Measurements from ENCODE around the gene UVRAG. TPM values are rescaled to one million over a fixed set of nuclear protein-coding genes. Genes with fewer than 3 reads are reported as not detected.

Gene UVRAG
- total RNA-seq, 1 experiment from 2014 or later = 29.5 TPM

- Histone ChIP-seq H3K4me1 (ENCODE audit: control insufficient read depth, insufficient read depth, low read length) (0 out of 2 replicates have a peak, but pooled peaks cover 4% of the 10 kb centered on the region), H3K9me3 (ENCODE audit: control insufficient read depth, insufficient read depth, low read depth, low read length) (no peaks in the 10 kb centered on the region), H3K27ac (ENCODE audit: low read length) (no peak overlapping the region), H3K27me3 (ENCODE audit: control insufficient read depth, insufficient read depth, low read length) (no peaks in the 10 kb centered on the region), H3K36me3 (ENCODE audit: control insufficient read depth, insufficient read depth, low read length) (no peaks in the 10 kb centered on the region), H3K4me3 (ENCODE audit: low read depth in 2 of 2, low read length in 2 of 2) (no peak overlapping the region)
- ChIA-PET POLR2A (no interaction called here), CTCF (no interaction called here)
- no peak for ATAC-seq
- in situ Hi-C loops (cut with HindIII; ENCODE audit: low pct_unique_long_range_greater_than_20kb, low sequenced_read_pairs) (no loop called here), intact Hi-C loops (cut with micrococcal nuclease; ENCODE audit: unreplicated experiment) (no loop called here)
- DNase-seq (ENCODE audit: low read depth, low spot score) = no peak
- TF ChIP-seq TCF7L2 (IDR thresholded peaks at IDR 0.05; ENCODE audit: low read depth, low read length) = no peak
- no peak for TF ChIP-seq POLR2AphosphoS5 (IDR thresholded peaks at IDR 0.05; ENCODE audit: low read depth, low read length)
- TF ChIP-seq SIN3A (IDR thresholded peaks at IDR 0.05; ENCODE audit: borderline replicate concordance, insufficient read depth, low read depth, low read length) = no peak
- TF ChIP-seq, protein P1, sequence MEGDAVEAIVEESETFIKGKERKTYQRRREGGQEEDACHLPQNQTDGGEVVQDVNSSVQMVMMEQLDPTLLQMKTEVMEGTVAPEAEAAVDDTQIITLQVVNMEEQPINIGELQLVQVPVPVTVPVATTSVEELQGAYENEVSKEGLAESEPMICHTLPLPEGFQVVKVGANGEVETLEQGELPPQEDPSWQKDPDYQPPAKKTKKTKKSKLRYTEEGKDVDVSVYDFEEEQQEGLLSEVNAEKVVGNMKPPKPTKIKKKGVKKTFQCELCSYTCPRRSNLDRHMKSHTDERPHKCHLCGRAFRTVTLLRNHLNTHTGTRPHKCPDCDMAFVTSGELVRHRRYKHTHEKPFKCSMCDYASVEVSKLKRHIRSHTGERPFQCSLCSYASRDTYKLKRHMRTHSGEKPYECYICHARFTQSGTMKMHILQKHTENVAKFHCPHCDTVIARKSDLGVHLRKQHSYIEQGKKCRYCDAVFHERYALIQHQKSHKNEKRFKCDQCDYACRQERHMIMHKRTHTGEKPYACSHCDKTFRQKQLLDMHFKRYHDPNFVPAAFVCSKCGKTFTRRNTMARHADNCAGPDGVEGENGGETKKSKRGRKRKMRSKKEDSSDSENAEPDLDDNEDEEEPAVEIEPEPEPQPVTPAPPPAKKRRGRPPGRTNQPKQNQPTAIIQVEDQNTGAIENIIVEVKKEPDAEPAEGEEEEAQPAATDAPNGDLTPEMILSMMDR (IDR thresholded peaks at IDR 0.05) = no peak
- TF ChIP-seq, protein P2, sequence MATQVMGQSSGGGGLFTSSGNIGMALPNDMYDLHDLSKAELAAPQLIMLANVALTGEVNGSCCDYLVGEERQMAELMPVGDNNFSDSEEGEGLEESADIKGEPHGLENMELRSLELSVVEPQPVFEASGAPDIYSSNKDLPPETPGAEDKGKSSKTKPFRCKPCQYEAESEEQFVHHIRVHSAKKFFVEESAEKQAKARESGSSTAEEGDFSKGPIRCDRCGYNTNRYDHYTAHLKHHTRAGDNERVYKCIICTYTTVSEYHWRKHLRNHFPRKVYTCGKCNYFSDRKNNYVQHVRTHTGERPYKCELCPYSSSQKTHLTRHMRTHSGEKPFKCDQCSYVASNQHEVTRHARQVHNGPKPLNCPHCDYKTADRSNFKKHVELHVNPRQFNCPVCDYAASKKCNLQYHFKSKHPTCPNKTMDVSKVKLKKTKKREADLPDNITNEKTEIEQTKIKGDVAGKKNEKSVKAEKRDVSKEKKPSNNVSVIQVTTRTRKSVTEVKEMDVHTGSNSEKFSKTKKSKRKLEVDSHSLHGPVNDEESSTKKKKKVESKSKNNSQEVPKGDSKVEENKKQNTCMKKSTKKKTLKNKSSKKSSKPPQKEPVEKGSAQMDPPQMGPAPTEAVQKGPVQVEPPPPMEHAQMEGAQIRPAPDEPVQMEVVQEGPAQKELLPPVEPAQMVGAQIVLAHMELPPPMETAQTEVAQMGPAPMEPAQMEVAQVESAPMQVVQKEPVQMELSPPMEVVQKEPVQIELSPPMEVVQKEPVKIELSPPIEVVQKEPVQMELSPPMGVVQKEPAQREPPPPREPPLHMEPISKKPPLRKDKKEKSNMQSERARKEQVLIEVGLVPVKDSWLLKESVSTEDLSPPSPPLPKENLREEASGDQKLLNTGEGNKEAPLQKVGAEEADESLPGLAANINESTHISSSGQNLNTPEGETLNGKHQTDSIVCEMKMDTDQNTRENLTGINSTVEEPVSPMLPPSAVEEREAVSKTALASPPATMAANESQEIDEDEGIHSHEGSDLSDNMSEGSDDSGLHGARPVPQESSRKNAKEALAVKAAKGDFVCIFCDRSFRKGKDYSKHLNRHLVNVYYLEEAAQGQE (IDR thresholded peaks at IDR 0.05; ENCODE audit: insufficient read depth in 1 of 2, low read depth in 2 of 2, low read length in 1 of 2) = no peak
- BruUV-seq (replicated peaks) = no TSS peak
Observed at GRCh38 chr11:75792127-75792731, 22.8 kb upstream of the UVRAG start.

DNA sequence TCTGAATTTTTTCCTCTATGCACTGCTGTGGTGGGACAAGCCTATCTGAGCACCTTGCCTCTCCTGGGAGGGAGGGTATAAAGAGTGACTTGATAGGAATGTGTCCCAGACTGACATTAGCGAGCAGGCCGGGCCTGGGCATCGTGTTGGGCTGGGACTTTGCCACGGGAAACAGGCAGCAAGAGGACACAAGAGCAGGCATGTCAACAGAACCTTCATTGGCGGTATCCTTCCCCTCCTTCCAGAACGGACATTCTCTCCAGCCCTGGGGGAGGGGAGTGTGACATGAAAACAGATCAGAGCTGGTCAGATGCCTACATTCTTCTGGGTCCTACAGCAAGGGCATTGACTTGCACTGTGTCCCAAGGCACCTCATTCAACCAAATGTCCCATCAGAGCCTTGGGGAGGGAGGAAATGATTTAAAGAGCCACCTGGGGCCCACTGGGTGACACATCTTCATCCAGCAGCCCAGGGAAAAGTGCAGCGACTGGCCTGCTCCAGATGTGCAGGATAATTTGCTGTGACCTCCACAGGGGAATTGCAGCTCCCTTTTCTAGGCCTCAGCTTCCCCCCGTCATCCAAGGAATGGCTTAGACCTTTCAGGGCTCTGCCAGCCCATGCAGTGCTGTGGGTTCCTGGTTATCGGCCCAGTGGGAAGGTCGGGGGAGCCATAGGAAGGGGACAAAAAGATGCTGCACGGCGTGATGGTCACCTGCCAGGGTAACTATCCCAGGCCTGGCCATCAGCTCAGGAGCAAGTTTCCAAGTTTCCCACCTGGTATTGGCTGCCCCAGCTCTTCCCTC lies 21.8 kb upstream of the UVRAG start:
- Histone ChIP-seq H3K4me1 (ENCODE audit: control insufficient read depth, insufficient read depth, low read length) (0 out of 2 replicates have a peak, but pooled peaks cover 4% of the 10 kb centered on the region), H3K4me3 (ENCODE audit: low read depth in 2 of 2, low read length in 2 of 2) (no peak overlapping the region), H3K36me3 (ENCODE audit: control insufficient read depth, insufficient read depth, low read length) (no peaks in the 10 kb centered on the region), H3K27me3 (ENCODE audit: control insufficient read depth, insufficient read depth, low read length) (no peaks in the 10 kb centered on the region), H3K27ac (ENCODE audit: low read length) (no peak overlapping the region), H3K9me3 (ENCODE audit: control insufficient read depth, insufficient read depth, low read depth, low read length) (no peaks in the 10 kb centered on the region)
- DNase-seq (ENCODE audit: low read depth, low spot score) (no peak), ATAC-seq (no peak)
- TF ChIP-seq, protein P2 (IDR thresholded peaks at IDR 0.05; ENCODE audit: insufficient read depth in 1 of 2, low read depth in 2 of 2, low read length in 1 of 2) = no peak
- TF ChIP-seq TCF7L2 (IDR thresholded peaks at IDR 0.05; ENCODE audit: low read depth, low read length) = no peak
- TF ChIP-seq SIN3A (IDR thresholded peaks at IDR 0.05; ENCODE audit: borderline replicate concordance, insufficient read depth, low read depth, low read length) = no peak
- no peak for TF ChIP-seq POLR2AphosphoS5 (IDR thresholded peaks at IDR 0.05; ENCODE audit: low read depth, low read length)
- TF ChIP-seq, protein P1 (IDR thresholded peaks at IDR 0.05) = no peak
- ChIA-PET POLR2A (no interaction called here), CTCF (interaction anchor here (0.6 to 0.7 kb wide), 2 partner anchors 105 to 222 kb away, joined by 3 read pairs; no protein-coding TSS in a partner anchor)
- BruUV-seq (replicated peaks) = no TSS peak
- intact Hi-C loops (cut with micrococcal nuclease; ENCODE audit: unreplicated experiment) (no loop called here), in situ Hi-C loops (cut with HindIII; ENCODE audit: low pct_unique_long_range_greater_than_20kb, low sequenced_read_pairs) (no loop called here)

Data from Panc1 (cell line).